Muscle of leg (tissue), 11 donors: ENCODE data around the gene ADARB2. TPM values are rescaled to one million over a fixed set of nuclear protein-coding genes. Genes with fewer than 3 reads are reported as not detected.

ENCODE experiments used
- DNase-seq: peaks from one replicate; pipeline ENCODE4 v3.0.0; 2013
- H3K27ac ChIP-seq: one replicate; pipeline ENCODE4 v1.5.1; 2013; ENCODE audit warnings: mild to moderate bottlenecking, low read length, control low read depth
- H3K27me3 ChIP-seq: one replicate; pipeline ENCODE4 v1.6.1; 2013; ENCODE audit warnings: low read length; ENCODE audit not compliant: control insufficient read depth, insufficient read depth
- H3K36me3 ChIP-seq: one replicate; pipeline ENCODE4 v1.6.1; 2013; ENCODE audit warnings: low read length; ENCODE audit not compliant: control insufficient read depth, insufficient read depth
- H3K4me1 ChIP-seq: one replicate; pipeline ENCODE4 v1.6.1; 2013; ENCODE audit warnings: low read length; ENCODE audit not compliant: control insufficient read depth, insufficient read depth
- H3K4me3 ChIP-seq: one replicate; pipeline ENCODE4 v1.5.1; 2013; ENCODE audit warnings: low read length, control low read depth
- H3K9me3 ChIP-seq: replicated peaks from 2 replicates; pipeline ENCODE4 v1.6.1; 2013; ENCODE audit warnings: low read depth, low read length; ENCODE audit not compliant: control insufficient read depth
- WGBS: methylation state at CpG from one replicate; pipeline ENCODE4 v1.1.5; 2013; ENCODE audit warnings: missing lambda C conversion rate; ENCODE audit not compliant: insufficient coverage; 5-methylcytosine and 5-hydroxymethylcytosine counted together
- polyA plus RNA-seq, 8 donors: library from polyadenylated mRNA; unstranded; fragments of 120-200 nt; gene quantifications; one replicate each; pipeline versions ENCODE4 v1.2.1 to v1.2.3, GENCODE V29; 2013; ENCODE audit warnings: inconsistent platforms in 1 of 8, low replicate concordance in 1 of 8; ENCODE audit not compliant: insufficient read length in 8 of 8, insufficient read depth in 1 of 8
- total RNA-seq: library from RNA; stranded (reverse); fragments of 120-200 nt; gene quantifications from one replicate; pipeline ENCODE4 v1.2.4, GENCODE V29; 2013

Gene ADARB2
- total and polyA plus RNA-seq, 9 donors: 0.13 to 0.38 (median 0.23) TPM

GRCh38 chr10:1217237-1217587 is 520.1 kb downstream of the ADARB2 start:
- H3K9me3 ChIP-seq: no peaks in the 10 kb centered on the region
- H3K36me3 ChIP-seq: no peaks in the 10 kb centered on the region
- H3K4me3 ChIP-seq: no peak overlapping the region
- no peaks in the 10 kb centered on the region for H3K27me3 ChIP-seq
- no peak for DNase-seq
- WGBS: 81% methylated on average over 8 of the region's 14 CpGs
- no peaks in the 10 kb centered on the region for H3K4me1 ChIP-seq
- H3K27ac ChIP-seq: no peak overlapping the region

GRCh38 chr10:1216574-1217236 is 520.6 kb downstream of the ADARB2 start:
- no peak overlapping the region for H3K27ac ChIP-seq
- H3K4me3 ChIP-seq: no peak overlapping the region
- no peaks in the 10 kb centered on the region for H3K27me3 ChIP-seq
- 84% methylated on average over 30 of the region's 31 CpGs for WGBS
- DNase-seq: no peak
- no peaks in the 10 kb centered on the region for H3K9me3 ChIP-seq
- no peaks in the 10 kb centered on the region for H3K36me3 ChIP-seq
- no peaks in the 10 kb centered on the region for H3K4me1 ChIP-seq

GRCh38 chr10:1215862-1216573 is 521.3 kb downstream of the ADARB2 start:
- DNase-seq: no peak
- Histone ChIP-seq H3K36me3 (no peaks in the 10 kb centered on the region), H3K4me1 (no peaks in the 10 kb centered on the region), H3K27me3 (no peaks in the 10 kb centered on the region), H3K9me3 (no peaks in the 10 kb centered on the region), H3K4me3 (no peak overlapping the region), H3K27ac (no peak overlapping the region)
- WGBS: 84% methylated on average over 20 of the region's 22 CpGs

- H3K4me3 ChIP-seq: no peak overlapping the region
- no peak for DNase-seq
- WGBS: 91% methylated on average over 13 of the region's 16 CpGs
- no peaks in the 10 kb centered on the region for H3K27me3 ChIP-seq
- H3K9me3 ChIP-seq: no peaks in the 10 kb centered on the region
- no peaks in the 10 kb centered on the region for H3K36me3 ChIP-seq
- H3K27ac ChIP-seq: no peak overlapping the region
- no peaks in the 10 kb centered on the region for H3K4me1 ChIP-seq
These were observed 522.3 kb downstream of the ADARB2 start for GRCh38 chr10:1214882-1215540.

GRCh38 chr10:1214071-1214675 is 523.2 kb downstream of the ADARB2 start:
- no peak overlapping the region for H3K27ac ChIP-seq
- H3K9me3 ChIP-seq: no peaks in the 10 kb centered on the region
- 93% methylated on average over 27 of the region's 28 CpGs for WGBS
- no peaks in the 10 kb centered on the region for H3K36me3 ChIP-seq
- DNase-seq: no peak
- no peaks in the 10 kb centered on the region for H3K27me3 ChIP-seq
- no peaks in the 10 kb centered on the region for H3K4me1 ChIP-seq
- no peak overlapping the region for H3K4me3 ChIP-seq

GRCh38 chr10:1213252-1214070 is 523.9 kb downstream of the ADARB2 start:
- H3K9me3 ChIP-seq: no peaks in the 10 kb centered on the region
- H3K4me1 ChIP-seq: no peaks in the 10 kb centered on the region
- H3K27me3 ChIP-seq: no peaks in the 10 kb centered on the region
- H3K27ac ChIP-seq: no peak overlapping the region
- H3K4me3 ChIP-seq: no peak overlapping the region
- no peaks in the 10 kb centered on the region for H3K36me3 ChIP-seq
- no peak for DNase-seq
- 85% methylated on average over 18 of the region's 21 CpGs for WGBS

- 70% methylated on average over 9 of the region's 9 CpGs for WGBS
- Histone ChIP-seq H3K27ac (no peak overlapping the region), H3K9me3 (no peaks in the 10 kb centered on the region), H3K36me3 (no peaks in the 10 kb centered on the region), H3K4me3 (no peak overlapping the region), H3K4me1 (no peaks in the 10 kb centered on the region), H3K27me3 (no peaks in the 10 kb centered on the region)
- no peak for DNase-seq
These were observed 524.7 kb downstream of the ADARB2 start for GRCh38 chr10:1212571-1213141.

GRCh38 chr10:1211844-1212570 is 525.3 kb downstream of the ADARB2 start:
- H3K9me3 ChIP-seq: no peaks in the 10 kb centered on the region
- H3K4me3 ChIP-seq: no peak overlapping the region
- H3K27me3 ChIP-seq: no peaks in the 10 kb centered on the region
- no peak overlapping the region for H3K27ac ChIP-seq
- WGBS: 80% methylated on average over 13 of the region's 16 CpGs
- no peak for DNase-seq
- H3K4me1 ChIP-seq: no peaks in the 10 kb centered on the region
- no peaks in the 10 kb centered on the region for H3K36me3 ChIP-seq

GRCh38 chr10:1210667-1211066 is 526.7 kb downstream of the ADARB2 start:
- Histone ChIP-seq H3K27me3 (no peaks in the 10 kb centered on the region), H3K27ac (no peak overlapping the region), H3K4me1 (no peaks in the 10 kb centered on the region), H3K36me3 (no peaks in the 10 kb centered on the region), H3K9me3 (no peaks in the 10 kb centered on the region), H3K4me3 (no peak overlapping the region)
- no peak for DNase-seq
- 51% methylated on average over 14 of the region's 14 CpGs for WGBS
